Measurements from ENCODE around the gene SGMS1.
"Not testable (repeated sequence)": the region's sequence is repeated elsewhere in the genome, so short reads cannot be mapped to it uniquely, and the experiment has no call there.

Gene SGMS1

DNA sequence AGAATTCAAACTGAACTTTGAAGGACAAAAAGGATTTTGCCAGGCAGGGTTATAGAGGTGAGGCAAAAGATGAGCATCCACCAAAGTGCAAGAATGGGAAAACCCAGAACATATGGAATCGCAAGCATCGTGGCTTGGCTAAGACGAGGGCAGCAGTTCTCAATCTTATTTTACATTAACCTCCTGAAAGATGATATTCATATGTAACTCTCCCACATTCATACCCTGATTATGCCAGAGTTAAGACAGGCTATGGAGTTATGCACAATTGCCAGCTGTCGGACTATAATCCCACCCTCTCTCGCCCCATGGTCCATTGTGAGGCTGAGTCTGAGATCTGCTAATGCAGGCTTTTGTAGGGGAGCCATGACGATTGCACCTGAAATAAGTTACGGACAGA, 351.2 kb downstream of the SGMS1 start:
- TF ChIP-seq, protein P1, sequence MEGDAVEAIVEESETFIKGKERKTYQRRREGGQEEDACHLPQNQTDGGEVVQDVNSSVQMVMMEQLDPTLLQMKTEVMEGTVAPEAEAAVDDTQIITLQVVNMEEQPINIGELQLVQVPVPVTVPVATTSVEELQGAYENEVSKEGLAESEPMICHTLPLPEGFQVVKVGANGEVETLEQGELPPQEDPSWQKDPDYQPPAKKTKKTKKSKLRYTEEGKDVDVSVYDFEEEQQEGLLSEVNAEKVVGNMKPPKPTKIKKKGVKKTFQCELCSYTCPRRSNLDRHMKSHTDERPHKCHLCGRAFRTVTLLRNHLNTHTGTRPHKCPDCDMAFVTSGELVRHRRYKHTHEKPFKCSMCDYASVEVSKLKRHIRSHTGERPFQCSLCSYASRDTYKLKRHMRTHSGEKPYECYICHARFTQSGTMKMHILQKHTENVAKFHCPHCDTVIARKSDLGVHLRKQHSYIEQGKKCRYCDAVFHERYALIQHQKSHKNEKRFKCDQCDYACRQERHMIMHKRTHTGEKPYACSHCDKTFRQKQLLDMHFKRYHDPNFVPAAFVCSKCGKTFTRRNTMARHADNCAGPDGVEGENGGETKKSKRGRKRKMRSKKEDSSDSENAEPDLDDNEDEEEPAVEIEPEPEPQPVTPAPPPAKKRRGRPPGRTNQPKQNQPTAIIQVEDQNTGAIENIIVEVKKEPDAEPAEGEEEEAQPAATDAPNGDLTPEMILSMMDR (IDR thresholded peaks at IDR 0.05; ENCODE audit: low read depth, low read length), result no peak
- H3K4me3 ChIP-seq (replicated peaks in 1 of 2; ENCODE audit: low read depth in 2 of 2, low read length in 2 of 2), result no peak overlapping the region
- no peak for DNase-seq (ENCODE audit: low read depth in 2 of 2)

GRCh38 chr10:50271564-50272250, 352.0 kb downstream of the SGMS1 start:
- TF ChIP-seq, protein P1 (IDR thresholded peaks at IDR 0.05; ENCODE audit: low read depth, low read length), result no peak
- DNase-seq (ENCODE audit: low read depth in 2 of 2), result no peak
- H3K4me3 ChIP-seq (replicated peaks in 1 of 2; ENCODE audit: low read depth in 2 of 2, low read length in 2 of 2), result no peak overlapping the region

DNA sequence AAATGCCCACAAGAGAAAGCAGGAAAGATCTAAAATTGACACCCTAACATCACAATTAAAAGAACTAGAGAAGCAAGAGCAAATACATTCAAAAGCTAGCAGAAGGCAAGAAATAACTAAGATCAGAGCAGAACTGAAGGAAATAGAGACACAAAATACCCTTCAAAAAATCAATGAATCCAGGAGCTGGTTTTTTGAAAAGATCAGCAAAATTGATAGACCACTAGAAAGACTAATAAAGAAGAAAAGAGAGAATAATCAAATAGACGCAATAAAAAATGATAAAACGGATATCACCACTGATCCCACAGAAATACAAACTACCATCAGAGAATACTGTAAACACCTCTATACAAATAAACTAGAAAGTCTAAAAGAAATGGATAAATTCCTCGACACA, 355.9 kb downstream of the SGMS1 start:
- not testable (repeated sequence) for DNase-seq (ENCODE audit: low read depth in 2 of 2); H3K4me3 ChIP-seq (replicated peaks in 1 of 2; ENCODE audit: low read depth in 2 of 2, low read length in 2 of 2)

GRCh38 chr10:50262625-50263024, 361.1 kb downstream of the SGMS1 start:
- not testable (repeated sequence) for H3K4me3 ChIP-seq (replicated peaks in 1 of 2; ENCODE audit: low read depth in 2 of 2, low read length in 2 of 2); DNase-seq (ENCODE audit: low read depth in 2 of 2)

DNA sequence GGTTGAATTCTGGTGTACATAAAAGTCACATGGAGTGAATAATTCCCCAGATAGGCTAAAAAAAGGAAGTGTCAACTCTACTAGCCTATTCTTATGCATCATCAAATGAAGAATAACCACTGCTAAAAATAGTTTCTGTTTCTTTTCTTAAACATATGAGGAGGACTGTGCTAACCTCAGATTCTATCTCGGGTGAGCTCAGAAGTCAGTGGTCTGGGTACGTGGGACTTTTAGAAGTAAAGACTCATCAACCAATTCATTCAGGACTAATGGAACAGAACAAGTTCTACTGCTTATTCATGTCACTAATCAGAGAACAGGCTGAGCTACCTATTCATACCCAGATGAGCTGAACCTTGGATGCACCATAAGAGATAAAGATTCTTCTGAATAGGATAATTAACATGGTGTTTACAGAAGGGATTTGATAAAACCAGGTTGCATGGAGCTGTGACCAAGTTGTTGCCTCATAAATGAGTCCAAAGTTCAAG, 362.9 kb downstream of the SGMS1 start:
- peak in 1 of 2 donors; percentile 3 for DNase-seq (ENCODE audit: low read depth in 2 of 2)
- TF ChIP-seq, protein P1 (IDR thresholded peaks at IDR 0.05; ENCODE audit: low read depth, low read length), result no peak
- no peak overlapping the region for H3K4me3 ChIP-seq (replicated peaks in 1 of 2; ENCODE audit: low read depth in 2 of 2, low read length in 2 of 2)
